GM10266 (cell line): ENCODE results near the gene XRCC6.

ENCODE experiments used
- DNase-seq: peaks from one replicate; pipeline ENCODE4 v3.0.0; 2012; ENCODE audit errors: extremely low spot score
- CTCF ChIP-seq: IDR thresholded peaks from 2 replicates; pipeline ENCODE4 v1.5.1; 2012; ENCODE audit warnings: mild to moderate bottlenecking, low read depth; ENCODE audit not compliant: control insufficient read depth, insufficient read depth; ENCODE audit errors: missing control alignments

The XRCC6 gene

DNA sequence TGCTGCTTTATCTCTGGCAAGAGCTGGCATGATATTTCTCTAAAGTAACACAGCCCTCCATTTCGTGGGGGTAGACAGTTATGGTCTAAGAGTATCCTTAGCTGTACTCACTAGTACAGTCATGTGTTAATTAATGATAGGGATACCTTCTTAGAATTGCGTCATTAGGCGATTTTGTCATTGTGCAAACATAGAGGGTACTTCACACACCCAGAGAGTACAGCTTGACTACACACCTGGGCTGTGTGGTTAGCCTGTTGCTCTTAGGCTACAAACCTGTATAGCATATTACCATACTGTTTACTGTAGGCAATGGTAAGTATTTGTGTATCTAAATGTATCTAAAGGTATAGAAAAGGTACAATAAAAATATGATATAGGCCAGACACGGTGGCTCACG is 17.0 kb downstream of the XRCC6 start:
- TF ChIP-seq CTCF, result no peak
- no peak for DNase-seq

DNA sequence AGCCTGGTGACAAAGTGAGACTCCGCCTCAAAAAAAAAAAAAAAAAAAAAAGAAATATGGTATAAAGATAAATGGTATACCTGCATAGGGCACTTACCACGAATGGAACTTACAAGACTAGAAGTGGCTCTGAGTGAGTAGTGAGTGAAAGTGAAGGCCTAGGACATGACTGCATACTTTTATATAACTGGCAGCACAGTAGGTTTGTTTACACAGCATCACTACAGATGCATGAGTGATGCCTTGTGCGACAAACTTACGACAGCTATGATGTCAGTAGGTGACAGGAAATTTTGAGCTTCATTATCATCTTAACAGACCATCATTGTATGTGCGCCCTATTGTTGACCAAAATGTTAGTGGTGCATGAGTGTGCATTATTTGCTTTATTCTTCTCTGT is 17.7 kb downstream of the XRCC6 start:
- DNase-seq, result no peak
- TF ChIP-seq CTCF, result no peak

DNA sequence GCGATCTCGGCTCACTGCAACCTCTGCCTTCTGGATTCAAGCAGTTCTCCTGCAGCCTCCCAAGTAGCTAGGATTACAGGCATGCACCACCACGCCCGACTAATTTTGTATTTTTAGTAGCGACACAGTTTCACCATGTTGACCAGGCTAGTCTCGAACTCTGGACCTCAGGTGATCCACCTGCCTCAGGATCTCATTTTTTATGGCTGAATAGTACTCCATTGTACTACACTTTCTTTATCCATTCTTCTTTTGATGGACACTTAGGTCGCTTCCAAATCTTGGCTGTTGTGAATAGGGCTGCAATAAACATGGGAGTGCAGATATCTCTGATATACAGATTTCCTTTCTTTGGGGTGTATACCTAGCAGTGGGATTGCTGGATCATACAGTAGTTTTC is 20.8 kb downstream of the XRCC6 start:
- DNase-seq, result no peak
- no peak for TF ChIP-seq CTCF

DNA sequence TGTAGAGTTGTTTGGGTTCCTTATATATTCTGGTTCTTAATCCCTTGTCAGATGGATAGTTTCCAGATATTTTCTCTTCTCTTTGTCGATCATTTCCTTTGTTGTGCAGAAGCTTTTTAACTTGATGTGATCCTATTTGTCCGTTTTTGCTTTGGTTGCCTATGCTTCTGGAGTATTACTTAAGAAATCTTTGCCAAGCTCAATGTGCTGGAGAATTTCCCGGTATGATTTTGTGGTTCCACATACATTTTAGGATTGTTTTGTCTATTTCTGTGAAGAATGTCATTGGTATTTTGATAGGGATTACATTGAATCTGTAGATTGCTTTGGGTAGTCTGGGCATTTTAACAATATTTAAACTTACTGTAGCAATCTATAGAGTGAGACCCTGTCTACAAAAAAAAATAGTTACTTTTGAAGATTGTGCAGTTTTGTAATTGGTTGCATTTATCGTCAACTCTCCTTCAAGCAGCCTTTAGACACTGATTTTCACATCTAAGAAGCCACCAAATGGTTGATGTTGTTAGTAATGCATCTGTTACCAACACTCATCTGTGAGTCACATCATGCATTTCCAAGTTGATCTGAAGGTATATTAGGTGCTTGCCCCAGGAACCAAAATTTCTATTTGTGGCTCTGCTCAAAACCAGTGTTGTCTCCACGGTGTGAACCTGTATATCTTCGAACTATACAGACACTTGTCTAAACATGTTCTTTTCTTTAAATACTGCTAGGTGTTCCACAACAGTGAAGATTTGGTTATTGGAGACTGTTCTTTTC is 21.4 kb downstream of the XRCC6 start:
- DNase-seq, result no peak
- no peak for TF ChIP-seq CTCF

DNA sequence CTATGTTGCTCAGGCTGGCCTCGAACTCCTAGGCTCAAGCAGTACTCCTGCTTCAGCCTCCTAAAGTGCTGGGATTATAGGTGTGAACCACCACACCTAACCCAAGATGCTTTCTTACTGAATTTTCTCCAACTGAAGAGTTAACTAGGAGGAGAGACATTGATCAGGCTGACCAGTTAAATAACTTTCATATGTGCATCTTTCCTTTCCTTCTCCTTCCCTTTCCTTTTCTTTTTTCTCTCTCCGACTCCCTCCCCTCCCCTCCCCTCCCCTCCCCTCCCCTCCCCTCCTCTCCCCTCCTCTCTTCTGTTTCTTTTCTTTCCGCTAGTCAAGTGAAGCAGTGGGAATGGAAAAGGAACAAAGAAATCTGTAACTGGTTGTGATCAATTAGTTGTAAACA is 26.7 kb downstream of the XRCC6 start:
- no peak for DNase-seq
- no peak for TF ChIP-seq CTCF

DNA sequence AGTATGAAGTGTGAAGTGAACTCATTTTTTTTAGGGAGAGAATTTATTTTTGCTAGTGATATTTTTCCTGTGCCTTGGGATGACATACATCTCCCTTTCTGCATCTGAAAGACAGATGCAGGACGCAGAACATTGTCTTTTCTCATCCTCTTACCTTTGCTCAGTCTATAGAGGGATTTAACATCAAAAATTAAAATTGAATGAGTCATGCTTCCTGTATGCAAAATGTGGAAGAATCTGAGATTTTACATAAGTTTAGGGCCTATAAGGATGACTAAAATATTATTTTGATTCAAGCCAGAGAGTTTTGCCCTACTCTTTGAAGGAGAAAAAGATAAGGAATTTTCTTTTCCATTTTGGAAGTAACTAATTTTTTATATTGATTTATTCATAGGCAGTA is 27.3 kb downstream of the XRCC6 start:
- TF ChIP-seq CTCF, result no peak
- DNase-seq, result no peak

- no peak for TF ChIP-seq CTCF
- DNase-seq, result no peak
These were observed 29.1 kb downstream of the XRCC6 start for GRCh38 chr22:41650229-41650628.
